Immature natural killer cell (primary cell): ENCODE results near the gene MAOB. TPM values are rescaled to one million over a fixed set of nuclear protein-coding genes. Genes with fewer than 3 reads are reported as not detected.

ENCODE experiments used
- DNase-seq, 3 donors: peaks; one replicate each; pipeline ENCODE4 v3.0.0; 2022; ENCODE audit warnings: mixed read lengths in 1 of 3
- H3K27ac Mint-ChIP-seq, 6 donors: one replicate each; pipeline ENCODE4 v1.8.0; 2020; ENCODE audit warnings: mixed read lengths in 6 of 6, mild to moderate bottlenecking in 5 of 6, inconsistent platforms in 4 of 6, moderate library complexity in 3 of 6
- H3K27me3 Mint-ChIP-seq, 3 donors: one replicate each; pipeline ENCODE4 v1.8.0; 2020 to 2021; ENCODE audit warnings: low read depth in 3 of 3, mild to moderate bottlenecking in 3 of 3, mixed read lengths in 3 of 3, moderate library complexity in 3 of 3, inconsistent platforms in 1 of 3
- H3K36me3 Mint-ChIP-seq, 3 donors: one replicate each; pipeline ENCODE4 v1.8.0; 2020; ENCODE audit warnings: mixed read lengths in 3 of 3, inconsistent platforms in 2 of 3, mild to moderate bottlenecking in 2 of 3
- H3K4me1 Mint-ChIP-seq, 2 donors: one replicate each; pipeline ENCODE4 v1.8.0; 2020; ENCODE audit warnings: inconsistent platforms in 2 of 2, mild to moderate bottlenecking in 2 of 2, mixed read lengths in 2 of 2, moderate library complexity in 1 of 2
- H3K4me3 Mint-ChIP-seq, 5 donors: one replicate each; pipeline ENCODE4 v1.8.0; 2020; ENCODE audit warnings: mild to moderate bottlenecking in 5 of 5, mixed read lengths in 5 of 5, inconsistent platforms in 3 of 5, moderate library complexity in 3 of 5
- H3K9me3 Mint-ChIP-seq, 6 donors: one replicate each; pipeline ENCODE4 v1.8.0; 2020; ENCODE audit warnings: mild to moderate bottlenecking in 6 of 6, mixed read lengths in 6 of 6, inconsistent platforms in 4 of 6, moderate library complexity in 3 of 6
- polyA plus RNA-seq, 3 donors: library from polyadenylated mRNA; unstranded; fragments of 300-500 nt; fragmentation: Illumina TruSeq; gene quantifications; one replicate each; pipeline ENCODE4 v1.2.3, GENCODE V29; 2021

The MAOB gene
- polyA plus RNA-seq, 3 donors from 2014 or later = 0.19 TPM; not detected in 2

- no peaks in the 10 kb centered on the region for H3K4me1 Mint-ChIP-seq
- no peaks in the 10 kb centered on the region for H3K36me3 Mint-ChIP-seq
- no peak for DNase-seq
- H3K27me3 Mint-ChIP-seq = peaks cover 2 to 9% (median 3%) of the 10 kb centered on the region in 3 donors
- no peaks in the 10 kb centered on the region for H3K9me3 Mint-ChIP-seq
- no peak overlapping the region for H3K4me3 Mint-ChIP-seq
- no peak overlapping the region for H3K27ac Mint-ChIP-seq
Observed at GRCh38 chrX:43785930-43786591, 96.2 kb downstream of the MAOB start.

- Mint-ChIP-seq H3K27ac (no peak overlapping the region), H3K4me3 (no peak overlapping the region), H3K36me3 (no peaks in the 10 kb centered on the region), H3K4me1 (no peaks in the 10 kb centered on the region), H3K9me3 (no peaks in the 10 kb centered on the region), H3K27me3 (peaks cover 0 to 4% (median 1%) of the 10 kb centered on the region in 3 donors)
- no peak for DNase-seq
Observed at GRCh38 chrX:43758044-43758443, 124.2 kb downstream of the MAOB start.

DNA sequence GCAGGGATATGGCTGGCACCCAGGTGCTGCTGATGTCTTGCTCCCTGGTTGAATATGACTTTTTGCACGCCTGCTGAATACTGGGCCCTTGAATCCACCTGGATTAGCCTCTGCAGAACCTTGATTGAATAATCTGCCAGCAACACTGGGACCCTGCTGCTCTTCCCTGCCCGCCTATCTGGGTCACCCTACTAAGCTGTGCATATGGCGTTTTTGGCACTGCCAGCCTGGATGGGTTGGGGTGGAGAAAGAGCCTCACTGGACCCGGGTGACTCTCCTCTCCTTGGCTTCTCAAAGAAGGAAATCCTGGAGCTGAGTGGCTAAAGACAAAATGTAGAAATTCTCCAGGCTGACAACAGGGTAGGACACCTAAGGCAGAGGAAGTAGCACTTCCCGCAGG is 126.2 kb downstream of the MAOB start:
- H3K27me3 Mint-ChIP-seq = peaks cover 0 to 4% (median 1%) of the 10 kb centered on the region in 3 donors
- H3K27ac Mint-ChIP-seq = no peak overlapping the region
- DNase-seq = no peak
- no peak overlapping the region for H3K4me3 Mint-ChIP-seq
- no peaks in the 10 kb centered on the region for H3K36me3 Mint-ChIP-seq
- H3K9me3 Mint-ChIP-seq = no peaks in the 10 kb centered on the region
- H3K4me1 Mint-ChIP-seq = no peaks in the 10 kb centered on the region

- no peak overlapping the region for H3K4me3 Mint-ChIP-seq
- H3K27ac Mint-ChIP-seq = no peak overlapping the region
- no peaks in the 10 kb centered on the region for H3K9me3 Mint-ChIP-seq
- H3K36me3 Mint-ChIP-seq = no peaks in the 10 kb centered on the region
- no peak for DNase-seq
- H3K27me3 Mint-ChIP-seq = peaks cover 0 to 4% (median 1%) of the 10 kb centered on the region in 3 donors
- no peaks in the 10 kb centered on the region for H3K4me1 Mint-ChIP-seq
Observed at GRCh38 chrX:43753637-43754036, 128.6 kb downstream of the MAOB start.

DNA sequence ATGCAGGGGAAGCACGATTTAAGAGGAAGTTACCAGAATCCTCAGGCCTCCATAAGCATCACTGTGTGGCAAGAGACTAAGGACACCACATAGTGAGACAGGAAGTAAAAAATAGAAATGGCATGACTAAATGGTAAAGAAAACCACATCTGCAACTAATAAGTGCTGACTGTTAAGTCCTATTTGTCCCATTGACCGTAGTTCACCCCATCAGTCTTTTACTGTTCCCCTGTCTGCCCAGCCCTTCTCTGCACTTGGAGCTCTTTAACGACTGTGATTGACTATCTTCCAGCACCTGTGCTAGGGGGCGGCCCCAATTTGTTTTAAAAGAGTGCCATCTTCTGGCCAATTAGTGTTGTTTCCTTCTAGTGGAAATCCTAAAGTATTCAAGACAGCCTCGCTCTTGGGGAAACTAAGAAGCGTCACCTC is 132.0 kb downstream of the MAOB start:
- H3K27ac Mint-ChIP-seq = no peak overlapping the region
- no peaks in the 10 kb centered on the region for H3K4me1 Mint-ChIP-seq
- no peak overlapping the region for H3K4me3 Mint-ChIP-seq
- H3K9me3 Mint-ChIP-seq = no peaks in the 10 kb centered on the region
- H3K27me3 Mint-ChIP-seq = peaks cover 0 to 3% (median 0%) of the 10 kb centered on the region in 3 donors
- H3K36me3 Mint-ChIP-seq = no peaks in the 10 kb centered on the region
- peak; percentile 20 to 41 (median 20) for DNase-seq

DNA sequence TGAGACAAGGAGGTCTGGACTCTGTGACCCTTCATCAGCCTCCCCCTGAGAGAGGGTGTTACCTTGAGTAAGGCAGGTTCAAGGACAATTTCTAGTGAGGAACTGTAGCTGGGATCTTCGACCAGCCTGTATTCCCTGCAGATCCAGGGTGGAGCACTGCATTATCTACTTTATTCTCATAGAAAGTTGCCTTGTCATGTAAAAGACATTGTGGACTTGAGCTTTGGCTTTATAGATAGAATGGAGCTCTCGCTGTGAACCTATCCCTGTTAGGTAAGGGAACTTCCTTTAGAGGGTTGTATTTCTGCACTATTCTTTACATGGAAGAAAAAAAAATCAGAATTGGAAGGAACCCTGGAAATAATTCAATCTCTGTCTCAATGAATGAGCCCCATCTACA is 134.8 kb downstream of the MAOB start:
- Mint-ChIP-seq H3K4me1 (no peaks in the 10 kb centered on the region), H3K36me3 (no peaks in the 10 kb centered on the region), H3K27me3 (peaks cover 0 to 6% (median 2%) of the 10 kb centered on the region in 3 donors), H3K9me3 (no peaks in the 10 kb centered on the region), H3K4me3 (no peak overlapping the region), H3K27ac (no peak overlapping the region)
- DNase-seq = no peak

DNA sequence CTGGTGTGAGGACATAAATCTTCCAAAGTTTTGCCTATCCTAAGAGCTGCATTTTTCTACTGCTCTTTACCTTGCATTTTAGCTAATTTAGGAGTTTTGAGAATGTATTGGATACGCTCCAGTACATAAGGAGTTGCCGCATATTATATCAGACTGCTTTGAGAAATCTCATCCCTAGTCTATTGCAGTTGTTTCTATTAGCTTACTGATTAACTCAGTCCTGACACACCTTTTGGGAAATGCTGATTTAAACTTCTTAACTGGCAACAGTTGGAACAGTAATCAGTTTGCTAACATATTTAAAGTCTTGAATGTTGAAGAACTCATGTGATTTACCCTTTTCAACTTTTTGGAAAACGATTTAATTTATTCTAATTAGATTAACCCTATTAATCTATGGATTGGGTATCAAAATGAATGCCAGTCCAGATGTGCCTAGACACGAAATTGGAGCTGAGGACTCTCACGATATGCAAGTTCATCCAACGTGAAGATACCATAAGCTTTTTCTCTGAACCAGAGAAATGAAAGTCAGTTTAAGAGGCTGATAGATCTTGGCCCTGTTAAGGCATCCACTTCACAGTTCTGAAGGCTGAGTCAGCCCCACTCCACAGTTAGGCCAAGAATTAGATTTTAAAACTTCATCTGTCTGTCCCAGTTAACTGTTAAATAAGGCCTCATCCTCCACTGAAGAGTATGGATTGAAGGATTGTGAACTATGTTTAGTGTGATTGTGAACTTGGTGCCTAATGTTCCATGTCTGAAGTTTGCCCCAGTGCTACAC is 136.1 kb downstream of the MAOB start:
- Mint-ChIP-seq H3K27me3 (peaks cover 0 to 6% (median 2%) of the 10 kb centered on the region in 3 donors), H3K4me1 (no peaks in the 10 kb centered on the region), H3K4me3 (no peak overlapping the region), H3K36me3 (no peaks in the 10 kb centered on the region), H3K27ac (no peak overlapping the region), H3K9me3 (no peaks in the 10 kb centered on the region)
- DNase-seq = no peak

GRCh38 chrX:43744284-43744683 is 138.0 kb downstream of the MAOB start:
- no peak overlapping the region for H3K27ac Mint-ChIP-seq
- H3K36me3 Mint-ChIP-seq = no peaks in the 10 kb centered on the region
- no peak for DNase-seq
- H3K4me3 Mint-ChIP-seq = no peak overlapping the region
- H3K9me3 Mint-ChIP-seq = no peaks in the 10 kb centered on the region
- H3K4me1 Mint-ChIP-seq = no peaks in the 10 kb centered on the region
- peaks cover 0 to 6% (median 2%) of the 10 kb centered on the region in 3 donors for H3K27me3 Mint-ChIP-seq

DNA sequence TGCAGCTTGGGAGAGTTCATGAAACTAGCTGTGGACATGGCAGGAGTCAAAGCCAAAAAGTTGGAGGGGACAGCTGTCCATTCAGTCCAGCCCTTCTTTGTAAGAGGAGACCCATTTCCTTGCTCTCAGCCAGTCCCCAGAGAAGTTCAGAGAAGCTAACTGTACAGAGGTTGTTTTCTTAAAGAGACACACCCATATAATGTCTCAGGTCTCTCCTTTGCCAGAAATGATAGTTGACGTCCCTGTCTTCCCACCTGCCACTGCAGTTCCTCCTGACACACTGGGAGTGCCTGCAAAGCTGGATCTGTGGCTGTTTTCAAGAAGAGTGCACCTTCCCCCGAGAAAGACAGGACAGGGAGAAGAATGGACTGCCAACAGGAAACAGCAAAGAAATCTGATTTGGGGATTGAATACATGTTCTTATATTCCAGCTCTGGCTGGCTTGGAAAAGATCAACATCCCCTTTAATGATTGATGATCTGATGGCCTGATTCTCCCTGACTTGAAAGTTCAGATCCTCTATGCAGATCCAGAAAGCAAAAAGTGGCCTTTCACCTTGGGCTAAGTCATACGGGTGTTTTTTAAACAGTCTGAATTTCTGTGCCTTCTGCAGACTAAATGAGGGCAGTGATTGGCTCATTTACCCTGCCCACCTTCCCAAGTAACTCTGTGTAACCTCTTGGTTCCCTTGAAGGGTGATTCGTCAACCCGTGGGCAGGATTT is 139.0 kb downstream of the MAOB start:
- no peak overlapping the region for H3K27ac Mint-ChIP-seq

DNA sequence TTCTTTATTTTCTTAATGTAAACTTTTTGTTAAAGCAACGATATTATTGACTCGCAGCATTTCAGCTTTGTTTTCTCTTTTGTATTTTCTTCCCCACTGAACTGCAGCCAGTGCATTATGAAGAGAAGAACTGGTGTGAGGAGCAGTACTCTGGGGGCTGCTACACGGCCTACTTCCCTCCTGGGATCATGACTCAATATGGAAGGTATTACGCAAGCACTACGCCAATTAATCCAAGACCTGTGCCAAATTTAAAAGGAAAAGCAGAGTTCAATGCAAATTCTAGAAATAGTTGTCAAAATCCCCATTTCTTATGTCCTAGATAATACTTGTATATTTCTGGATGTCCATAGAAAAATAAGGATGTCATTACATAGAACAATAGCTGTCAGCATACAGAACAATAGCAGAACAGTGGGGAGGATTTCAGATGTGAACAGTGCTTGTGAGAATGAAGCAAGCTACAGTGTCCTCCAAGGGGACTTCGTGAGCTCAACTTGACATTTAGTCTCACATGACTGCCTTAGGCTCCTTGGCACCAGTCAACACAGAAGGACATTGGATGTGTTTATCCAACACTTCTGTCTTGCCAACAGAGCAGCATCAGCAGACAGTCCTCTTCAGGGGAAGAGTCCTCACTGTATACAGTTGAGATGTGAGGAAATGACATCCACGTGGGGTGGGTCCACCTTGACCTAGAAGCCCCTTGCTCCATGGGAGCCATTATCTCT is 140.2 kb downstream of the MAOB start:
- Mint-ChIP-seq H3K36me3 (no peaks in the 10 kb centered on the region), H3K27ac (no peak overlapping the region), H3K27me3 (peaks cover 0 to 12% (median 2%) of the 10 kb centered on the region in 3 donors), H3K9me3 (no peaks in the 10 kb centered on the region), H3K4me3 (no peak overlapping the region), H3K4me1 (no peaks in the 10 kb centered on the region)
- DNase-seq = no peak

More for the DNA sequence above, 139.0 kb downstream of the MAOB start:
- Mint-ChIP-seq H3K4me3 (no peak overlapping the region), H3K4me1 (no peaks in the 10 kb centered on the region), H3K9me3 (no peaks in the 10 kb centered on the region), H3K27me3 (peaks cover 0 to 6% (median 2%) of the 10 kb centered on the region in 3 donors), H3K36me3 (no peaks in the 10 kb centered on the region)
- DNase-seq = no peak

- H3K27me3 Mint-ChIP-seq = peaks cover 0 to 6% (median 2%) of the 10 kb centered on the region in 3 donors
- H3K36me3 Mint-ChIP-seq = no peaks in the 10 kb centered on the region
- H3K9me3 Mint-ChIP-seq = no peaks in the 10 kb centered on the region
- H3K27ac Mint-ChIP-seq = no peak overlapping the region
- H3K4me3 Mint-ChIP-seq = no peak overlapping the region
- H3K4me1 Mint-ChIP-seq = peaks cover 2 to 8% of the 10 kb centered on the region in 2 donors
- no peak for DNase-seq
Observed at GRCh38 chrX:43735957-43736356, 146.3 kb downstream of the MAOB start.

DNA sequence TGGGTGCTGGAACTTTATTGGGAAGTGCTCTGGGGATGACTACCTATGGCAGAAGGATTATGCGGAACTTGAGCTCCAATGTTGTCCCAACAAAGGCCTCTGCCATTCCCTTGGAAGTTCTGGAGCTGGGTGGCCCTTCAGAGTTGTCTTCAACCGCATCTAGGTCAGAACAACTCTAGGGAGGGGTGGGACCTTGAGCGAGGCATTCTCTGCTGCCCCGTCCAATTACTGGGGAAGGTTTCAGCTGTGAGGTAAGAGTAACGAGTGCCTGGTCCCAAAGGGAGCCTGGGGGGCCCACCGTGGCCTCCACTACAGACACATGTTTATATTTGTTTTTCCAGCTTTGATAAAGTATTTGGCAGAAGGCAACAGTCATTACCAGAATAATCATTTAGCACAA is 146.7 kb downstream of the MAOB start:
- H3K4me3 Mint-ChIP-seq = no peak overlapping the region
- no peaks in the 10 kb centered on the region for H3K36me3 Mint-ChIP-seq
- peaks cover 0 to 6% (median 2%) of the 10 kb centered on the region in 3 donors for H3K27me3 Mint-ChIP-seq
- no peak for DNase-seq
- H3K9me3 Mint-ChIP-seq = no peaks in the 10 kb centered on the region
- H3K4me1 Mint-ChIP-seq = peaks cover 2 to 8% of the 10 kb centered on the region in 2 donors
- no peak overlapping the region for H3K27ac Mint-ChIP-seq

- no peak overlapping the region for H3K4me3 Mint-ChIP-seq
- no peak for DNase-seq
- no peaks in the 10 kb centered on the region for H3K36me3 Mint-ChIP-seq
- no peaks in the 10 kb centered on the region for H3K9me3 Mint-ChIP-seq
- H3K27me3 Mint-ChIP-seq = peaks cover 0 to 6% (median 2%) of the 10 kb centered on the region in 3 donors
- peaks cover 2 to 8% of the 10 kb centered on the region in 2 donors for H3K4me1 Mint-ChIP-seq
- no peak overlapping the region for H3K27ac Mint-ChIP-seq
Observed at GRCh38 chrX:43734444-43734843, 147.8 kb downstream of the MAOB start.
